Body of pancreas (tissue), 4 donors: Measurements from ENCODE around the gene EDC4. TPM values are rescaled to one million over a fixed set of nuclear protein-coding genes. Genes with fewer than 3 reads are reported as not detected.

Source experiments
- ATAC-seq: fragments of 150-250 bp; one replicate; pipeline ENCODE4 v1.9.1; 2016
- DNase-seq, 4 donors: peaks; one replicate each; pipeline ENCODE4 v3.0.0-alpha.2; 2019
- H3K27ac ChIP-seq, 4 donors: fragments of 200-600 bp; sonication (generic); 1 replicate in 3 of 4; 2 replicates in 1 of 4; pipeline versions ENCODE4 v1.5.1 to v1.6.1; 2016 to 2019; ENCODE audit warnings: mild to moderate bottlenecking in 1 of 4, mixed read lengths in 1 of 4, moderate library complexity in 1 of 4
- H3K27me3 ChIP-seq, 2 donors: fragments of 200-600 bp; sonication (generic); one replicate each; pipeline ENCODE4 v1.6.0; 2016; ENCODE audit warnings: mild to moderate bottlenecking in 1 of 2
- H3K36me3 ChIP-seq, 2 donors: fragments of 200-600 bp; sonication (generic); replicated peaks in 1 of 2; 2 replicates each; pipeline ENCODE4 v1.5.1; 2016; ENCODE audit warnings: low read depth in 2 of 2; ENCODE audit not compliant: insufficient read depth in 1 of 2
- H3K4me1 ChIP-seq: fragments of 200-600 bp; sonication (generic); one replicate; pipeline ENCODE4 v1.6.0; 2016
- H3K4me3 ChIP-seq, 2 donors: fragments of 200-600 bp; sonication (generic); 1 replicate in 1 of 2; 2 replicates in 1 of 2; pipeline ENCODE4 v1.5.1; 2016 to 2019
- H3K9me3 ChIP-seq, 3 donors: fragments of 200-600 bp; sonication (generic); 1 replicate in 2 of 3; 2 replicates in 1 of 3; pipeline ENCODE4 v1.5.1; 2016
- POLR2A ChIP-seq, 3 donors: fragments of 450-650 bp; IDR thresholded peaks; one replicate each; pipeline ENCODE4 v1.6.1; 2016; ENCODE audit warnings: antibody characterized with exemption in 3 of 3, mild to moderate bottlenecking in 2 of 3
- WGBS, 2 donors: methylation state at CpG; one replicate each; pipeline ENCODE4 v1.1.5; 2017; 5-methylcytosine and 5-hydroxymethylcytosine counted together
- intact Hi-C: fragments of 100-400 bp; cut with DNase I; formaldehyde crosslinking; loops from one replicate; pipeline ENCODE4 v1.15.1; 2023
- total RNA-seq, 2 donors: library from RNA; depleted of rRNA; stranded (reverse); fragments of >200 nt; gene quantifications; one replicate each; pipeline ENCODE4 v1.1.0, GENCODE V29; 2016
- TF ChIP-seq, protein P1 (sequence below), 7 experiments: fragments of 450-650 bp in 4 of 7; fragments of 200-600 bp in 3 of 7; sonication (generic) in 3 of 7; IDR thresholded peaks; one replicate each; pipeline ENCODE4 v1.5.1; 2016 to 2019; ENCODE audit warnings: antibody characterized with exemption in 7 of 7

Gene EDC4
- total RNA-seq, 2 donors from 2014 or later, result 26.7 to 55.7 TPM

DNA sequence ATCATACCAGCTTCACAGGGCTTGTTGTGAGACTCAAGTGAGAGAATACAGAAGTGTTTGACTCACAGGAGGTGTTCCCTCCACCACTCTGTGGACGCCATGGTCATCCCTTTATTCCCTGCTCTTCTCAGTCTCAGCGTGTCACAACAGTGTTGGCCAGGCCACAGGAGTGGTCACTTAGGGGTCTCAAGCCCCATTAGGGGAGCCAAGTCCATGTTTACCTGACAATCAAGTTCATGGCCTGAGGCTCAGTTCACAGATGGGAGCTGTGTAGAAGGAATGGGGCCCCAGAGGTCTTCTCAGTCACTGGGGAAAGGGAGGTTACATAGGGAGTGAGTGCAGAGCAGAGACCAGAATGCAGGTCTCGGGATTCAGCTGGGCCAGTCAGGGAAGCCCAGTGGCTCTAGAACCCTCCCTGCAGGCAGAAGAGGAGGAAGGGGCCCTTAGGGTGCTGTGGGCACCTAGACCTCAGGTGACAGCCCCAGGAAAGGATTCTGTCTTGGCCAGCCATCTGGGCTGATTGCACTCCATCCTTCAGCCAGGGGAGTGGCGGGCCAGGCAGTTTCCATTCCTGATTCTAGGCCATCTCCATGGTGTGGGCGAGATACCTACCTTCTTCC is 15.8 kb upstream of the EDC4 start:
- H3K4me1 ChIP-seq, result peaks cover 50% of the 10 kb centered on the region
- no peak for DNase-seq
- H3K27ac ChIP-seq, result peak overlapping the region; percentile 68 to 93 (median 76)
- TF ChIP-seq, protein P1, sequence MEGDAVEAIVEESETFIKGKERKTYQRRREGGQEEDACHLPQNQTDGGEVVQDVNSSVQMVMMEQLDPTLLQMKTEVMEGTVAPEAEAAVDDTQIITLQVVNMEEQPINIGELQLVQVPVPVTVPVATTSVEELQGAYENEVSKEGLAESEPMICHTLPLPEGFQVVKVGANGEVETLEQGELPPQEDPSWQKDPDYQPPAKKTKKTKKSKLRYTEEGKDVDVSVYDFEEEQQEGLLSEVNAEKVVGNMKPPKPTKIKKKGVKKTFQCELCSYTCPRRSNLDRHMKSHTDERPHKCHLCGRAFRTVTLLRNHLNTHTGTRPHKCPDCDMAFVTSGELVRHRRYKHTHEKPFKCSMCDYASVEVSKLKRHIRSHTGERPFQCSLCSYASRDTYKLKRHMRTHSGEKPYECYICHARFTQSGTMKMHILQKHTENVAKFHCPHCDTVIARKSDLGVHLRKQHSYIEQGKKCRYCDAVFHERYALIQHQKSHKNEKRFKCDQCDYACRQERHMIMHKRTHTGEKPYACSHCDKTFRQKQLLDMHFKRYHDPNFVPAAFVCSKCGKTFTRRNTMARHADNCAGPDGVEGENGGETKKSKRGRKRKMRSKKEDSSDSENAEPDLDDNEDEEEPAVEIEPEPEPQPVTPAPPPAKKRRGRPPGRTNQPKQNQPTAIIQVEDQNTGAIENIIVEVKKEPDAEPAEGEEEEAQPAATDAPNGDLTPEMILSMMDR (IDR thresholded peaks at IDR 0.05), result no peak
- TF ChIP-seq POLR2A (IDR thresholded peaks at IDR 0.05), result no peak
- H3K36me3 ChIP-seq, result no peaks in the 10 kb centered on the region
- no peak overlapping the region for H3K4me3 ChIP-seq
- no peaks in the 10 kb centered on the region for H3K9me3 ChIP-seq
- ATAC-seq, result no peak
- intact Hi-C loops, result no loop called here
- WGBS, 2 donors, result 90 to 93% methylated on average over 3 to 5 of the region's 5 CpGs
- no peaks in the 10 kb centered on the region for H3K27me3 ChIP-seq

DNA sequence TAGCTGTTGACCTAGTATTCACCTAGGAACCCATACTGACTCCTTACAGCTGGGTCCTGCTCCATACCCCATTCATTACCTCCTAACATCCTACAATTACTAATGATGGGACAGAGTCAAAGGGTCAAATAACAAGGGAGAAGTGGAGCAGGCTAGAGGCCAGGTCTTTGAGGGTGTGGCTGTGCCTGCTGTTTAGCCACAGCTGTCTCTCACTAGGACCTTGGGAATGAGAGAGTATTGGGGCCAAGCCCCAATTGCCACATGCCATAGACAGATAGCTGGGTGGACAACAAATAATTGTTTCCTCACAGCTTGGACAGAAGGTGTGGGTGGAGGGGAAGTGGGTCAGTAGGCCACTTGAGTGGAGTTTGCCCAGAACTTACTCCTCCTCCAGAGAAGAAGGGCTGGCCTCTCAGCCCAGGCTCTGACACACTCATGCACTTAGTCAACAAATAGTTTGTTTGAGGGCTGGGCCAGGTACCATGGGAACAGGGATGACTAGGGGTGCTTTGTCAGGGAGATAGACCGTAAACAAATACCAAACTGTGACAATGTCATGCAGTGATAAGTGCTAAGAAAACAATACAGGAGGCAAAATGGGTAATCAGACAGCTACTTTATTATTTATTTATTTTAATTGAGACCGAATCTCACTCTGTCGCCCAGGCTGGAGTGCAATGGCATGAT is 15.2 kb upstream of the EDC4 start:
- Histone ChIP-seq H3K27ac (peak overlapping the region; percentile 68 to 93 (median 76)), H3K4me1 (peaks cover 54% of the 10 kb centered on the region), H3K4me3 (no peak overlapping the region), H3K9me3 (no peaks in the 10 kb centered on the region), H3K27me3 (no peaks in the 10 kb centered on the region), H3K36me3 (no peaks in the 10 kb centered on the region)
- WGBS, 2 donors, result 6 to 20% methylated on average over 3 of the region's 3 CpGs
- ATAC-seq, result peak; percentile 96
- peak; percentile 80 to 89 (median 85) for DNase-seq
- TF ChIP-seq, protein P1 (IDR thresholded peaks at IDR 0.05), result no peak
- TF ChIP-seq POLR2A (IDR thresholded peaks at IDR 0.05), result peak in 1 of 3 donors; percentile 11
- intact Hi-C loops, result no loop called here

DNA sequence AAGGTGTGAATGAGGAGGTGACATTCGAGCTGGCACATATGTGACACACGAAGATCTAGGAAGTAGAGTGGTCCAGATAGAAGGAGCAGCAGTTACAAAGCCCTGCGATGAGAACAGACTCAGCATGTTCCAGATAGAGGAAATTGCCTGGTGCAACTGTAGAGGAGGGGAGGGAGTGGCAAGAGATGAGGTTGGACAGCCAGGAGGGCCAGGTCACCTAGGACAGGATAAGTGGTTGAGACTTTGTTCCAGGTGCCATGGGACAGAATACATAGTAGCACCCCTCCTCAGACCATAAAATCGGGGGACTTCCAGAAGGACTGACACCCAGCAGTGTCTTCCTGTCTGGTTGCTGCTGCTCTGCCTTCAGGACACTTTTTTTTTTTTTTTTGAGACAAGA is 14.4 kb upstream of the EDC4 start:
- no peak for DNase-seq
- 61 to 81% methylated on average over 4 of the region's 4 CpGs for WGBS, 2 donors
- Histone ChIP-seq H3K4me1 (peaks cover 60% of the 10 kb centered on the region), H3K27me3 (no peaks in the 10 kb centered on the region), H3K27ac (peak overlapping the region; percentile 55 to 93 (median 76)), H3K36me3 (no peaks in the 10 kb centered on the region), H3K4me3 (no peak overlapping the region), H3K9me3 (no peaks in the 10 kb centered on the region)
- no peak for ATAC-seq
- TF ChIP-seq POLR2A (IDR thresholded peaks at IDR 0.05), result no peak
- TF ChIP-seq, protein P1 (IDR thresholded peaks at IDR 0.05), result no peak
- intact Hi-C loops, result no loop called here

DNA sequence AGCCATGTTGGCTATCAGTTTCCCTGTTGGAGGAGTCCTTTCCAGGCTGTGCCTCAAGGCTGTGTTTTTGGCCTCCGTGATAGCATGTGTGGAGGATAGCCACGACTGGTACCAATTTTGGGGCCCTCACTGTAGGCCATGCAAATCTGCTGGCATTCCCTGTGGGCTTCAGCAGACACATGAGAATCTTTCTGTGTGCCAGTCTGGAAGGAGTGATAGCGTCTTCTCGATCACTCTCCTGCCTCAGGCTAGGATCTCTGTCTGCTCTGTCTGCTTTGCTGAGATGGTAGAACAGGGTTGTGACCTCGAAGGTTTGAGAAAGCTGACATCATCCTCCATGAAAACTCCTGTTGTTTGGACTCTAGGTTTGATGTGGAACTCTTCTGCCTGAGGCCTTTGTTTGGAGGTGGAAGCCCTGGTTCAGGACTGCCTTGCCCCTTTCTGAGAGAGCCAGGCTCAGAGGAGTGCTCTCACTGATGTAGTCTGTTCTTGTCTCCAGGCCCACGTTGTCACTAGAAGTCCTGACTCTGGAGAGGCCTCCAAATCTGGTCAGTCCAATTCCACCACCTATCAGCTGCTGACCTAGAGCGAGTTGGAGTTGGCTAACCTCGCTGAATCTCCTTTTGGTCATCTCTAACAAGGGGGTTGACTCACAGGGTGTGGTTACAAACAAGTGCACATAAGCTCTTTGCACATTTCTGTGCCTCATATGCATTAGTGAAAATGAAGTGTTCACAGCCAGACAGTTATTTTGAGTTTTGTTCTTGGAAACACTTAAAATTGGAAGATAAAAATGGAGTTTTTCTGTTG is 12.1 kb upstream of the EDC4 start:
- intact Hi-C loops, result no loop called here
- no peak overlapping the region for H3K4me3 ChIP-seq
- no peak overlapping the region for H3K27ac ChIP-seq
- WGBS, 2 donors, result 85 to 92% methylated on average over 5 to 8 of the region's 8 CpGs
- H3K36me3 ChIP-seq, result no peaks in the 10 kb centered on the region
- peaks cover 49% of the 10 kb centered on the region for H3K4me1 ChIP-seq
- ATAC-seq (no peak), DNase-seq (no peak)
- TF ChIP-seq POLR2A (IDR thresholded peaks at IDR 0.05), result no peak
- TF ChIP-seq, protein P1 (IDR thresholded peaks at IDR 0.05), result no peak
- no peaks in the 10 kb centered on the region for H3K9me3 ChIP-seq
- H3K27me3 ChIP-seq, result no peaks in the 10 kb centered on the region
